ENCODE data around the gene PPP2R3B.
"Not testable (repeated sequence)": the region's sequence is repeated elsewhere in the genome, so short reads cannot be mapped to it uniquely, and the experiment has no call there.

PPP2R3B gene

GRCh38 chrX:404656-405055 is 17.9 kb upstream of the PPP2R3B start:
- DNase-seq: no peak

GRCh38 chrX:402857-403256 is 16.1 kb upstream of the PPP2R3B start:
- DNase-seq: no peak

GRCh38 chrX:400258-400657 is 13.6 kb upstream of the PPP2R3B start:
- DNase-seq: no peak

GRCh38 chrX:397575-397974 is 10.9 kb upstream of the PPP2R3B start:
- DNase-seq: no peak

GRCh38 chrX:394830-395229 is 8.1 kb upstream of the PPP2R3B start:
- DNase-seq: no peak

DNA sequence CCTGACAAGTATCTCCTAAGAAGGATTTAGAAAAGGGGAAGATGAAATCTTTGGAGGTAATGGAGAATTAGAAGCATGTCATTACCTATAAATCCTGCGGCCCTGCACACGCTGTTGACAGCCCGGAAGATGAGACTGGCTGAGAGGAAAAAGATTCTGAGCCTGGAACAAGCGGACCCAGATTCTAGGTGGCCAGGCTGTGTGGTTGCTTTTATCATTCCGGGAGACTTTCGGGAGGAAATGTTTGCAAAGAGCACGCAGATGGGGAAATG is 5.8 kb upstream of the PPP2R3B start:
- DNase-seq: no peak

GRCh38 chrX:391717-392574 is 5.2 kb upstream of the PPP2R3B start:
- no peak for DNase-seq

GRCh38 chrX:390459-390858 is 3.8 kb upstream of the PPP2R3B start:
- no peak for DNase-seq

GRCh38 chrX:389021-389441 is 2.3 kb upstream of the PPP2R3B start:
- DNase-seq: no peak

DNA sequence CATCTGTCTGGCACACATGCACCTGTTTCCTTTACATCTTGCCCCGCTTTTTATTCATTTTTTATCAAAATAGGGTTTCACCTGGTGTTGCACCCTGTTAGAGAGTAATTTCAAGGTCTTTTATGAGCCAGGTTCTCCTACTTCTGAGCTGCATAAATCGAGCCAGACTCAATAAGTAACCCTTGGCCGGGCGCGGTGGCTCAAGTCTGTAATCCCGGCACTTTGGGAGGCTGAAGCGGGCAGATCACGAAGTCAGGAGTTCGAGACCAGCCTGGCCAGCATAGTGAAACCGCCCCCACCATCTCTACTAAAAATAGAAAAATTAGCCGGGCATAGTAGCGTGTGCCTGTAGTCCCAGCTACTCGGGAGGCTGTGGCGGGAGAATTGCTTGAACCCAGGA is 1.0 kb upstream of the PPP2R3B start:
- DNase-seq: no peak

- peak; percentile 46 for DNase-seq
Measured at GRCh38 chrX:386239-386767, 404 bp downstream of the PPP2R3B start.

DNA sequence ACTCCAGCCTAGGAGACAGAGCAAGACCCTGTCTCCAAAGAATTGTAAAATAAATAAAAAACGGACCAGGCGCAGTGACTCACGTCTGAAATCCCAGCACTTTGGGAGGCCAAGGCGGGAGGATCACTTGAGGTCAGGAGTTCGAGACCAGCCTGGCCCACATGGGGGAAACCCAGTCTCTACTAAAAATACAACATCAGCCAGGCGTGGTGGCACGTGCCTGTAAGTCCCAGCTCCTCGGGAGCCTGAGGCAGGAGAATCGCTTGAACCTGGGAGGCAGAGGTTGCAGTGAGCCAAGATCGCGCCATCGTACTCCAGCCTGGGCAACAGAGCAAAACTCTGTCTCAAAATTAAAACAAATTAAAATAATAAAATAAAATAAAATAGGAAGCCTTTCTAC is 971 bp downstream of the PPP2R3B start:
- DNase-seq: not testable (repeated sequence)

- peak; percentile 8 for DNase-seq
Measured at GRCh38 chrX:384861-385260, 1.8 kb downstream of the PPP2R3B start.

- peak; percentile 9 for DNase-seq
Measured at GRCh38 chrX:378443-378842, 8.3 kb downstream of the PPP2R3B start.

DNA sequence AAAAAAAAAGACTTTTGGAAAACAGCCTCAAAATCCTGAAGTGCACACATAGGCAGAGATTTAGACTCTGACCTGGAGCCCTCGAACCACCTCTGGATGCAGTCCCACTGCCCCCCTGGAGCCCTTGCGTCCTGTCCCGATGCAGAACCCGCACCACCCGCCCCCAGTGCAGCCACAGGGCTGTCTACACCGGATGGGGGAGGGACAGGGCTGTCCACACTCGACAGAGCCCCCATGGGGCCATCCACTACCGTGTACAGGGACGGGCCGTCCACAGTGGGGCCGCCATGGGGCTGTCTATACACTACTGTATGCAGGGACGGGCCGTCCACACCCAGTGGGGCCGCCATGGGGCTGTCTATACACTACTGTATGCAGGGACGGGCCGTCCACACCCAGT is 10.5 kb downstream of the PPP2R3B start:
- DNase-seq: not testable (repeated sequence)

DNA sequence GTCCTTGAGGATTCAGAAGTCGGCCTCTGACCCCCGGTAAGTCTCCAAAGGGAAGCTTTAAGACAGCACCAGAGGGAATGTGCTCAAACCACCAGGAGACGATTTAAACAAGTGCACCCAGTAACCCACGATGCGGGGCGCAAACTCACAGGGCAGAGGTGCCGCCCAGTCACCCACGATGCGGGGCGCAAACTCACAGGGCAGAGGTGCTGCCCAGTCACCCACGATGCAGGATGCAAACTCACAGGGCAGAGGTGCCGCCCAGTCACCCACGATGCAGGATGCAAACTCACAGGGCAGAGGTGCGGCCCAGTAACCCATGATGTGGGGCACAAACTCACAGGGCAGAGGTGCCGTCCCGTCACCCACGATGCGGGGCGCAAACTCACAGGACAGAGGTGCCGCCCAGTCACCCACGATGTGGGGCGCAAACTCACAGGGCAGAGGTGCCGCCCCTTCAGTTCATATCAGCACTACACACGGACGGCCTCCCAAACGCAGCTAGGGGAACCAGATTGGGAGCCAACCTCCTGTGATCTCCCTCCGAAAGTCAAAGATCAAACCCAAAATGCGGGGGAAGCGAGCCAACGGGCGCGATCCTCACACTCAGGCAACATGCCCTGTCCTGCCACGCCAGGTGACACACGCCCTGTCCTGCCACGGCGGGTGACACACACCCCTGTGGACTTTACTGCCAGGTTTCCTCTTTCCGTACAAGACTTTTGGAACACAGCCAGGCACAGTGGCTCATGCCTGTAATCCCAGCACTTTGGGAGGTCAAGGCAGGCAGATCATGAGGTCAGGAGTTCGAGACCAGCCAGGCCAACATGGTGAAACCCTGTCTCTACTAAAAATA is 11.3 kb downstream of the PPP2R3B start:
- DNase-seq: peak; percentile 9

DNA sequence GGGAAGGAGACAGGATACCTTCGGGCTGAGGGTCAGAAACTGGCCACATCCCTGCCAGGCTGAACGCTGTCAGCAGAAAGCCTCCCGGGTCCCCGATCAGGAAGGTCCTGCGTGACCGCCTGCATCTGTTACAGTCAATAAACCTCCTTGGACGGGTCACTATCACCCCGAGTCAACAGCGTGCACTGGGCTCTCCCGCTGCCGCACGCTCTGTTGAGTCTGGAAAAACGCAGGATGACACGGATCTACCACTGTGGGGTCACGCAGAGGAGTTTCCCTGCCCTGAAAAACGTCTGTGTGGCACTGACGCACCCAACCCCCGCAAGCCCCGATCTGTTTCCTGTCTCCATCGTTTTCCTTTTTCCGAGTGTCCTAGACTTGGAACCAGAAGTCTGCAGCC is 12.1 kb downstream of the PPP2R3B start:
- no peak for DNase-seq

GRCh38 chrX:373641-374471 is 12.9 kb downstream of the PPP2R3B start:
- peak; percentile 18 for DNase-seq

GRCh38 chrX:372856-373640 is 13.7 kb downstream of the PPP2R3B start:
- DNase-seq: no peak

DNA sequence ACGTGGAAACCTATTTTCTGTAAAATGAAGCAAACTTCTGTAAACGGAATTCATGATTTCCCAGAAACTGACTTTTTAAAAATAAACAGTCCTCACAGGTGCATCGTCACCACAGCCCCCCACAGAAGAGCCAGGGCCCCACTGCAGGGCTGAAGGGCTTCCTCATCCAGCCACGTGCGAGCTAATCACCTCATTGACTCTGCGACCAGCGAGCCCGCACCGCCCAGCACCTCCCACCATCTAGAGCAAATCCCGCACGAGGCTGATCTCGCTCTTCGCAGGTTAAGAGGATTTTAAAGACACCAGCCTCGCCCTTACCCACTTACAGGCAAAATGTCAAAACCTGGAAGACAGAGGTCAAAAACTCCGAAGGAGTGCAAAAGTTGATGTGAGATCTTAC is 14.8 kb downstream of the PPP2R3B start:
- no peak for DNase-seq

DNA sequence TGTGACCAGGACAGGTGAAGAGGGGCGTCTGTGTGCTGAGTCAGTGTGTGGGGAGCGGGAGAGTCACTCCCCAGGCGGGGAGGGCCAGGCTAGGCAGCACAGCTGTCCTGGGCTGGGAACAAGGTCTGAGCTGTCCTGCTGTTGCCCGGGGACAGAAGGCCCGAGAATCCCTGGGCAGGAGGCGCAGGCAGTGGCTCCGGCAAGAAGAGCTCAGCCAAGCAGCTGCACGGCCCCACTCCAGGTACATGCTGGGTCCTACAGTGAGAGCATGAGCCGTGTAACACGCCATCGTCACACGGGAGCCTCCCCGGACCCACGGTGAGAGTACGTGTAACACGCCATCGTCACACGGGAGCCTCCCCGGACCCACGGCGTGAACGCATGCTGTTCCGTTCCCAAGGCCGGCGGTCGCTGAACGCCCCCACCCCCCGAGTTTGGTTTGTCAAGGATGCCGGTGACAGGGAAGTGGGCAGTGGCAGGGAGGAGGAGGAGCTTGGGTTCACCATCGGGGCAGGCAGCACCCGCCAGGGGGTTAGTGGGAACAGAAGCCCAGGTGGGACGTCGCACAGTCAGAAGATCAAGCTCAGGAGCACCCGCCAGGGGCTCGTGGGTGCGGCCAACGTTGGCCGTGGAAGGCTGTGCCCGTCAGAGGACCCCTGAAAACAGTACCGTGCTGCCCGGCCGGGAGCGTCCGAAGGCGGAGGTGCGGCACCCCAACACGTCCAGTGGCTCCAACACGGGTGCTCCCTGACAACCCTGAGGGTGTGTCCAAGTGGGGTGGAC is 15.6 kb downstream of the PPP2R3B start:
- DNase-seq: no peak

Measured in hematopoietic multipotent progenitor cell treated with erythropoietin and hydrocortisone succinate and interleukin-3 and kit ligand, for 6 days (in vitro differentiated cells).